22Rv1 (cell line): ENCODE measurements around the gene SPINT1.

Experiments used
- ZFX ChIP-seq: fragments of 450-650 bp; IDR thresholded peaks from 2 replicates; pipeline ENCODE4 v1.6.1; 2017; ENCODE audit warnings: antibody characterized with exemption, borderline replicate concordance
- TF ChIP-seq, protein P1 (sequence below): fragments of 450-650 bp; IDR thresholded peaks from 2 replicates; pipeline ENCODE4 v1.5.1; 2017; ENCODE audit warnings: mild to moderate bottlenecking

DNA sequence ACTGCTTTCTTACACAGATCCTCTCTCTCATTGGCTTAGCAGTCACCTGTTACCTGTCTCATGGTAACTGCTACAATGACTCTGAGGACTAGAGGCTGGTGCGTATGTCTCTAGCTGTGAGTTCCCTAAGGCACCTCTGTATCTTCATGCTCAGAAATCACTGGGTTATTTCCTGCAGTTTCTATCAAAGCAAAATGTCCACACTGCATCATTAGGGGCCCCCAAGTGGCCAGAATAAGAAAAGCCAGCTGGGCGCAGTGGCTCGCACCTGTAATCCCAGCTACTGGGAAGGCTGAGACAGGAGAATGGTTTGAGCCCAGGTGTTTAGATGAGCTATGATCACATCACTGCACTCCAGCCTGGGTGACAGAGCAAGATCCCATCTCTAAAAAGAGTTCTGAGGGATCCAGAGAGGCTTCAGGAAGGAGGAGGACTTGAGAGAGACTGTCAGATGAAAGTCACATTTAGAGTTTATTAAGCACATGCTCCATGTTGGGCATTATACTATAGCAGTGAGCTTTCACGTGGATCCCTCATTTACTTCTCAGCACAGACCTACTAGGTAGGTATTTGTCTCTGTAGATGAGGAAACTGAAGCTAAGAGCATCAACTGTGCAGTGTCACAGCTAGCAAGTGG is 48.1 kb downstream of the SPINT1 start:
- TF ChIP-seq, protein P1, sequence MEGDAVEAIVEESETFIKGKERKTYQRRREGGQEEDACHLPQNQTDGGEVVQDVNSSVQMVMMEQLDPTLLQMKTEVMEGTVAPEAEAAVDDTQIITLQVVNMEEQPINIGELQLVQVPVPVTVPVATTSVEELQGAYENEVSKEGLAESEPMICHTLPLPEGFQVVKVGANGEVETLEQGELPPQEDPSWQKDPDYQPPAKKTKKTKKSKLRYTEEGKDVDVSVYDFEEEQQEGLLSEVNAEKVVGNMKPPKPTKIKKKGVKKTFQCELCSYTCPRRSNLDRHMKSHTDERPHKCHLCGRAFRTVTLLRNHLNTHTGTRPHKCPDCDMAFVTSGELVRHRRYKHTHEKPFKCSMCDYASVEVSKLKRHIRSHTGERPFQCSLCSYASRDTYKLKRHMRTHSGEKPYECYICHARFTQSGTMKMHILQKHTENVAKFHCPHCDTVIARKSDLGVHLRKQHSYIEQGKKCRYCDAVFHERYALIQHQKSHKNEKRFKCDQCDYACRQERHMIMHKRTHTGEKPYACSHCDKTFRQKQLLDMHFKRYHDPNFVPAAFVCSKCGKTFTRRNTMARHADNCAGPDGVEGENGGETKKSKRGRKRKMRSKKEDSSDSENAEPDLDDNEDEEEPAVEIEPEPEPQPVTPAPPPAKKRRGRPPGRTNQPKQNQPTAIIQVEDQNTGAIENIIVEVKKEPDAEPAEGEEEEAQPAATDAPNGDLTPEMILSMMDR: peak; percentile 79
- no peak for TF ChIP-seq ZFX
